ENCODE data around the gene DTL. TPM values are rescaled to one million over a fixed set of nuclear protein-coding genes. Genes with fewer than 3 reads are reported as not detected.
A peak's percentile ranks its signal among the peaks of the same experiment; 100 is the strongest.

Gene DTL
- total RNA-seq, 1 experiment from 2014 or later = 41.0 TPM

GRCh38 chr1:212070720-212071302 lies 35.3 kb downstream of the DTL start:
- Histone ChIP-seq H3K9me2 (ENCODE audit: insufficient read depth) (no peaks in the 10 kb centered on the region), H3K4me2 (ENCODE audit: low read length) (no peak overlapping the region), H3K27ac (ENCODE audit: low read depth, low read length) (no peak overlapping the region), H4K20me1 (ENCODE audit: insufficient read depth) (no peaks in the 10 kb centered on the region; the same call in 1 of the 2 replicates), H3K9ac (ENCODE audit: low read length) (no peak overlapping the region), H3K27me3 (ENCODE audit: insufficient read depth, low read length) (no peaks in the 10 kb centered on the region), H2AFZ (ENCODE audit: low read depth, low read length, poor library complexity, severe bottlenecking) (no peak overlapping the region), H3K4me1 (ENCODE audit: control insufficient read depth in 1 of 2, insufficient read depth in 2 of 2, low read length in 2 of 2) (no peaks in the 10 kb centered on the region), H3K9me3 (ENCODE audit: control insufficient read depth in 1 of 2, insufficient read depth in 1 of 2, low read depth in 1 of 2, low read length in 2 of 2) (no peaks in the 10 kb centered on the region), H3K4me3 (replicated peaks in 1 of 2; ENCODE audit: low read depth in 1 of 2, low read length in 2 of 2) (no peak overlapping the region), H3K36me3 (ENCODE audit: control insufficient read depth in 1 of 2, insufficient read depth in 2 of 2, low read length in 2 of 2) (peaks cover 7 to 44% of the 10 kb centered on the region in 2 experiments; a peak in 3 of 4 replicates), H3K79me2 (ENCODE audit: insufficient read depth, low read length) (0 out of 2 replicates have a peak, but pooled peaks cover 3% of the 10 kb centered on the region)
- intact Hi-C loops (cut with micrococcal nuclease) = loop anchor here (1.0 to 10.0 kb wide), 6 partner anchors 64 to 924 kb away; no protein-coding TSS in a partner anchor
- no TSS peak for BruUV-seq (replicated peaks)
- DNase-seq (ENCODE audit: low read depth, low spot score) = peak; percentile 13
- ChIA-PET RAD21 (ENCODE audit: low non-redundant PET in 1 of 2, low total read pairs in 2 of 2, uncharacterized antibody in 2 of 2, unreplicated experiment in 2 of 2) (interaction anchor here (0.7 to 2.4 kb wide), 13 partner anchors 221 to 390 kb away, joined by 3 to 21 read pairs (median 5); no protein-coding TSS in a partner anchor), CTCF (interaction anchor here (0.6 to 4.4 kb wide), 35 partner anchors 9 to 406 kb away, joined by 3 to 122 read pairs (median 5); partner anchors contain the start of genes DTL, INTS7 and NEK2), POLR2A (interaction anchor here (0.7 to 2.3 kb wide), 3 partner anchors 31 to 385 kb away, joined by 3 to 5 read pairs (median 4); no protein-coding TSS in a partner anchor)
- peak; percentile 66 for ATAC-seq
- TF ChIP-seq ZFX (IDR thresholded peaks at IDR 0.05) (no peak), RAD21 (IDR thresholded peaks at IDR 0.05; ENCODE audit: low read depth) (peak; percentile 94), POLR2A (IDR thresholded peaks at IDR 0.05; ENCODE audit: borderline replicate concordance, extremely low read depth, insufficient read depth, insufficient read length) (no peak), FOSL1 (IDR thresholded peaks at IDR 0.05; ENCODE audit: low read depth) (no peak), SIN3A (IDR thresholded peaks at IDR 0.05; ENCODE audit: low read depth) (no peak), TCF7L2 (IDR thresholded peaks at IDR 0.05; ENCODE audit: borderline replicate concordance, extremely low read depth, insufficient read depth, insufficient read length) (no peak), JUND (IDR thresholded peaks at IDR 0.05) (no peak), EZH2 (IDR thresholded peaks at IDR 0.05) (no peak)
- TF ChIP-seq, protein P1, sequence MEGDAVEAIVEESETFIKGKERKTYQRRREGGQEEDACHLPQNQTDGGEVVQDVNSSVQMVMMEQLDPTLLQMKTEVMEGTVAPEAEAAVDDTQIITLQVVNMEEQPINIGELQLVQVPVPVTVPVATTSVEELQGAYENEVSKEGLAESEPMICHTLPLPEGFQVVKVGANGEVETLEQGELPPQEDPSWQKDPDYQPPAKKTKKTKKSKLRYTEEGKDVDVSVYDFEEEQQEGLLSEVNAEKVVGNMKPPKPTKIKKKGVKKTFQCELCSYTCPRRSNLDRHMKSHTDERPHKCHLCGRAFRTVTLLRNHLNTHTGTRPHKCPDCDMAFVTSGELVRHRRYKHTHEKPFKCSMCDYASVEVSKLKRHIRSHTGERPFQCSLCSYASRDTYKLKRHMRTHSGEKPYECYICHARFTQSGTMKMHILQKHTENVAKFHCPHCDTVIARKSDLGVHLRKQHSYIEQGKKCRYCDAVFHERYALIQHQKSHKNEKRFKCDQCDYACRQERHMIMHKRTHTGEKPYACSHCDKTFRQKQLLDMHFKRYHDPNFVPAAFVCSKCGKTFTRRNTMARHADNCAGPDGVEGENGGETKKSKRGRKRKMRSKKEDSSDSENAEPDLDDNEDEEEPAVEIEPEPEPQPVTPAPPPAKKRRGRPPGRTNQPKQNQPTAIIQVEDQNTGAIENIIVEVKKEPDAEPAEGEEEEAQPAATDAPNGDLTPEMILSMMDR (IDR thresholded peaks at IDR 0.05 in 2 of 3, conservative IDR thresholded peaks at IDR 0.05 in 1 of 3; ENCODE audit: borderline replicate concordance in 1 of 3, insufficient read depth in 1 of 3, low read depth in 2 of 3, low read length in 2 of 3) = peak; percentile 56 to 87 (median 73)

Measured in HCT116 (cell line).